ENCODE measurements around the gene ST6GALNAC6. TPM values are rescaled to one million over a fixed set of nuclear protein-coding genes. Genes with fewer than 3 reads are reported as not detected.

The ST6GALNAC6 gene
- total and polyA plus RNA-seq, 2 of the 8 experiments (the other 6 are each of a cell fraction or from before 2014, with no cell fraction given): 43.7 to 64.4 TPM

DNA sequence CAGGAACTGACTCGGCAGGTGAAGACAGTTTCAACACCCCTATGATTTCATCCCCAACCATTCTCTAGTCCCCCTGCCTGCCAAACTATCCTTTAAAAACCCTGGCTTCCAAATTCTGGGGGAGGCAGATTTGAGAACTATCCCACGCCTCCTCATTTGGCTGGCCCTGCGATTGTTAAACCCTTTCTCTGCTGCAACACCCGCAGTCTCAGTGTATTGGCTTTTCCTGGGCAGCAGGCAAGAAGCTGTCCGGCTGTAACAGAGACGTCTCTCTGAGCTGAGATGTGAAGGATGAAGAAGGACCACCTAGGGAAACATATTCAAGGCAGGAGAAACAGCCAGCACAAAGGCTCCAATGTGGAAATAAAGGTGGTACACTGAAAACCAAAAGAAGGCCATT is 6.6 kb downstream of the ST6GALNAC6 start:
- Histone ChIP-seq H3K14ac (ENCODE audit: insufficient read length) (no peak overlapping the region), H2BK12ac (ENCODE audit: low read depth, low read length) (no peak overlapping the region), H3K4me2 (ENCODE audit: insufficient read depth in 1 of 2, low read depth in 2 of 2, low read length in 2 of 2) (no peak overlapping the region), H4K5ac (ENCODE audit: insufficient read length, low read depth, low read length) (no peak overlapping the region), H3K4me1 (replicated peaks in 1 of 4; ENCODE audit: control insufficient read depth in 3 of 4, insufficient read depth in 4 of 4, low read length in 3 of 4) (peaks cover 0 to 19% (median 13%) of the 10 kb centered on the region in 4 experiments; a peak in 6 of 7 replicates), H3K79me1 (ENCODE audit: low read depth, low read length) (peaks cover 10% of the 10 kb centered on the region), H3K23me2 (ENCODE audit: low read depth, low read length) (no peaks in the 10 kb centered on the region), H2AK5ac (ENCODE audit: low read depth, low read length) (no peak overlapping the region), H2BK15ac (ENCODE audit: low read length) (no peak overlapping the region), H2BK120ac (replicated peaks; ENCODE audit: low read depth, low read length) (no peak overlapping the region), H3K56ac (replicated peaks; ENCODE audit: insufficient read length, low read depth, low read length) (no peak overlapping the region), H3K79me2 (ENCODE audit: control insufficient read depth in 1 of 2, insufficient read depth in 2 of 2, low read length in 2 of 2) (peaks cover 0 to 4% of the 10 kb centered on the region in 2 experiments; a peak in 1 of 4 replicates), H3K9me3 (ENCODE audit: insufficient read depth in 2 of 2, low read depth in 1 of 2, low read length in 1 of 2) (no peaks in the 10 kb centered on the region), H3K4me3 (ENCODE audit: extremely low read depth in 1 of 4, insufficient read depth in 2 of 4, low read depth in 3 of 4, low read length in 4 of 4) (no peak overlapping the region), H3K36me3 (ENCODE audit: control insufficient read depth in 2 of 4, insufficient read depth in 4 of 4, low read length in 3 of 4) (peaks cover 28 to 48% (median 38%) of the 10 kb centered on the region in 4 experiments), H4K91ac (replicated peaks; ENCODE audit: insufficient read length, low read length) (no peak overlapping the region), H4K8ac (ENCODE audit: extremely low read depth, insufficient read depth, low read length) (no peak overlapping the region), H3K27ac (ENCODE audit: low read depth, low read length) (no peak overlapping the region), H2AFZ (ENCODE audit: low read length) (no peak overlapping the region), H3K4ac (replicated peaks; ENCODE audit: insufficient read length, low read depth, low read length) (no peak overlapping the region), H2BK20ac (ENCODE audit: low read length) (no peak overlapping the region), H2BK5ac (ENCODE audit: low read depth, low read length) (no peak overlapping the region), H3K23ac (ENCODE audit: insufficient read length) (no peak overlapping the region), H3K18ac (ENCODE audit: extremely low read depth, low read length) (no peak overlapping the region), H4K20me1 (replicated peaks in 1 of 2; ENCODE audit: control insufficient read depth in 1 of 2, insufficient read depth in 2 of 2, low read length in 2 of 2) (peaks cover 4 to 15% of the 10 kb centered on the region in 2 experiments), H3K27me3 (replicated peaks in 1 of 4; ENCODE audit: control insufficient read depth in 3 of 4, extremely low read depth in 1 of 4, insufficient read depth in 3 of 4, low read length in 3 of 4) (no peaks in the 10 kb centered on the region), H3K9ac (replicated peaks in 1 of 4; ENCODE audit: extremely low read depth in 1 of 4, low read depth in 3 of 4, low read length in 3 of 4) (no peak overlapping the region)
- ChIA-PET POLR2A (ENCODE audit: partially characterized antibody) (interaction anchor here (10.1 kb wide), 1 partner anchor 10 kb away, joined by 91 read pairs; no protein-coding TSS in a partner anchor), CTCF (ENCODE audit: partially characterized antibody) (interaction anchor here (0.9 to 1.4 kb wide), 2 partner anchors 24 to 32 kb away, joined by 3 read pairs; no protein-coding TSS in a partner anchor)
- FAIRE-seq: no peak
- no peak for TF ChIP-seq JUND (IDR thresholded peaks at IDR 0.05; ENCODE audit: low read length)
- WGBS, 2 experiments (ENCODE audit: extremely low coverage in 1 of 2, insufficient coverage in 1 of 2, insufficient read length in 1 of 2, insufficient replicate concordance in 2 of 2, low coverage in 1 of 2, low lambda C conversion rate in 2 of 2, missing lambda C conversion rate in 1 of 2): 89% methylated on average over 6 of the region's 6 CpGs; no CpG with 5 or more reads in 1 of the 2 experiments
- DNase-seq (ENCODE audit: low read depth in 1 of 2, low spot score in 2 of 2): no peak
